Keratinocyte (primary cell): Measurements from ENCODE around the gene STIM1. TPM values are rescaled to one million over a fixed set of nuclear protein-coding genes. Genes with fewer than 3 reads are reported as not detected.

ENCODE experiments used
- DNase-seq: peaks from one replicate; pipeline ENCODE4 v3.0.0-alpha.2; 2011; ENCODE audit warnings: low read depth, missing footprints, low spot score
- FAIRE-seq: peaks from 2 replicates; lab custom pipeline; 2011; peaks lifted over from hg19 to GRCh38; lab: Jason Lieb, UNC
- H2AFZ ChIP-seq: 2 replicates; pipeline ENCODE4 v1.6.0; 2012; ENCODE audit warnings: low read length, control low read depth, inconsistent platforms; ENCODE audit not compliant: control insufficient read depth
- H3K27ac ChIP-seq: 2 replicates; pipeline ENCODE4 v1.5.1; 2011; ENCODE audit warnings: low read length; ENCODE audit not compliant: control insufficient read depth, insufficient read depth
- H3K27me3 ChIP-seq: 3 replicates; pipeline ENCODE4 v1.6.0; 2011; ENCODE audit warnings: low read length; ENCODE audit not compliant: control insufficient read depth, insufficient read depth; ENCODE audit errors: extremely low read depth
- H3K36me3 ChIP-seq, 2 experiments: 2 replicates in 1 of 2; 3 replicates in 1 of 2; pipeline ENCODE4 v1.5.1; 2011; ENCODE audit warnings: low read length in 2 of 2, mild to moderate bottlenecking in 1 of 2; ENCODE audit not compliant: control insufficient read depth in 2 of 2, insufficient read depth in 2 of 2; ENCODE audit errors: extremely low read depth in 1 of 2
- H3K4me1 ChIP-seq: 3 replicates; pipeline ENCODE4 v1.5.1; 2011; ENCODE audit warnings: low read length; ENCODE audit not compliant: control insufficient read depth, insufficient read depth; ENCODE audit errors: extremely low read depth
- H3K4me2 ChIP-seq: 3 replicates; pipeline ENCODE4 v1.6.0; 2011; ENCODE audit warnings: low read depth, low read length; ENCODE audit not compliant: control insufficient read depth, insufficient read depth; ENCODE audit errors: extremely low read depth
- H3K4me3 ChIP-seq, 3 experiments: fragments of 200-600 bp in 1 of 3; sonication (generic) in 1 of 3; 2 replicates in 2 of 3; 3 replicates in 1 of 3; pipeline ENCODE4 v1.5.1; 2011 to 2016; ENCODE audit warnings: low read length in 3 of 3, mild to moderate bottlenecking in 3 of 3, control low read depth in 2 of 3, inconsistent platforms in 1 of 3, low read depth in 1 of 3, mixed read lengths in 1 of 3, mixed run types in 1 of 3, moderate library complexity in 1 of 3; ENCODE audit not compliant: control insufficient read depth in 2 of 3, insufficient read depth in 2 of 3; ENCODE audit errors: extremely low read depth in 1 of 3
- H3K79me2 ChIP-seq: 2 replicates; pipeline ENCODE4 v1.6.0; 2012; ENCODE audit warnings: low read length; ENCODE audit not compliant: control insufficient read depth, insufficient read depth
- H3K9ac ChIP-seq: 3 replicates; pipeline ENCODE4 v1.6.0; 2011; ENCODE audit warnings: low read length; ENCODE audit not compliant: control insufficient read depth, insufficient read depth; ENCODE audit errors: extremely low read depth
- H3K9me1 ChIP-seq: 3 replicates; pipeline ENCODE4 v1.6.0; 2011; ENCODE audit warnings: low read length; ENCODE audit not compliant: control insufficient read depth, insufficient read depth; ENCODE audit errors: extremely low read depth
- H3K9me3 ChIP-seq: 2 replicates; pipeline ENCODE4 v1.5.1; 2012; ENCODE audit warnings: low read depth, low read length; ENCODE audit not compliant: control insufficient read depth
- H4K20me1 ChIP-seq: 3 replicates; pipeline ENCODE4 v1.6.0; 2011; ENCODE audit warnings: low read length; ENCODE audit not compliant: control insufficient read depth, insufficient read depth; ENCODE audit errors: extremely low read depth
- EZH2 ChIP-seq: IDR thresholded peaks from one replicate; pipeline ENCODE4 v1.6.1; 2012; ENCODE audit warnings: inconsistent platforms, mild to moderate bottlenecking, low read length, moderate library complexity
- dilution Hi-C: fragments of 300-500 bp; cut with MboI; formaldehyde crosslinking; loops from one replicate; pipeline ENCODE4 v1.7.0; 2020; ENCODE audit warnings: low sequenced_read_pairs; ENCODE audit not compliant: extremely low pct_ligation_motif_present
- polyA plus RNA-seq, 5 experiments: library from polyadenylated mRNA; depleted of rRNA in 3 of 5; stranded (reverse) in 3 of 5; stranded (forward) in 1 of 5; unstranded in 1 of 5; fragments of >200 nt; gene quantifications; 1 replicate in 1 of 5; 2 replicates in 3 of 5; 3 replicates in 1 of 5; pipeline versions ENCODE4 v1.2.1 to v1.2.3, GENCODE V29; 2011 to 2012; ENCODE audit warnings: missing spikeins in 2 of 5, low read depth in 1 of 5, low replicate concordance in 1 of 5
- TF ChIP-seq, protein P1 (sequence below), 3 experiments: IDR thresholded peaks in 1 of 3; conservative IDR thresholded peaks in 1 of 3; optimal IDR thresholded peaks in 1 of 3; 2 replicates in 2 of 3; 3 replicates in 1 of 3; pipeline versions ENCODE3 to v1.5.1; 2011; ENCODE audit warnings: low read length in 3 of 3, mild to moderate bottlenecking in 3 of 3, moderate library complexity in 2 of 3, control low read depth in 1 of 3, inconsistent platforms in 1 of 3; ENCODE audit not compliant: insufficient read depth in 2 of 3; ENCODE audit errors: extremely low read depth in 1 of 3

STIM1 gene
- polyA plus RNA-seq, 1 donor (not counting 4 experiments of a cell fraction or from before 2014, with no cell fraction given): 23.7 TPM

DNA sequence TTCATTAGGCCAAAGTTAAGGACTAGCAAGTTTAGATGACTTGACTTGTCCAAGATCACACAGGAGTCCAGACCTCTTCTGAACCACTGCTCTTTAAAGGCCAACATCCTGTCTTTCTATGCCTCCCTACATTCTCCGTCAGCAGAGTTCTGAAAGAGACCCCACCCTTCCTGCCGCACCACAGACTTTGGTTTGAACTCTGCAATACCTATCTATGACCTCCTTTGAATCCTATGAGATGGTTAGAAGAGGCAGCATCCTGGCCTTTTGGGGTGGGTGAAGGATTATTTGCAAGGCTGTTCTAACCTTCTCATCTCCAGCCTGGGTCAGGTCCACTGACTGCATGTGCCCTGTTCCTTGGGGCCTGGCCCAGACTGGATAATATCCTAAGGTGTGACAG, 234.8 kb downstream of the STIM1 start:
- Histone ChIP-seq H3K79me2 (peaks cover 5% of the 10 kb centered on the region), H3K4me1 (peaks cover 6% of the 10 kb centered on the region), H4K20me1 (no peaks in the 10 kb centered on the region), H3K27me3 (no peaks in the 10 kb centered on the region), H3K4me3 (no peak overlapping the region), H3K4me2 (no peak overlapping the region), H2AFZ (no peak overlapping the region), H3K27ac (no peak overlapping the region), H3K9me3 (no peaks in the 10 kb centered on the region), H3K9ac (no peak overlapping the region), H3K9me1 (no peaks in the 10 kb centered on the region), H3K36me3 (peaks cover 0 to 12% of the 10 kb centered on the region in 2 experiments)
- FAIRE-seq: no peak
- TF ChIP-seq, protein P1, sequence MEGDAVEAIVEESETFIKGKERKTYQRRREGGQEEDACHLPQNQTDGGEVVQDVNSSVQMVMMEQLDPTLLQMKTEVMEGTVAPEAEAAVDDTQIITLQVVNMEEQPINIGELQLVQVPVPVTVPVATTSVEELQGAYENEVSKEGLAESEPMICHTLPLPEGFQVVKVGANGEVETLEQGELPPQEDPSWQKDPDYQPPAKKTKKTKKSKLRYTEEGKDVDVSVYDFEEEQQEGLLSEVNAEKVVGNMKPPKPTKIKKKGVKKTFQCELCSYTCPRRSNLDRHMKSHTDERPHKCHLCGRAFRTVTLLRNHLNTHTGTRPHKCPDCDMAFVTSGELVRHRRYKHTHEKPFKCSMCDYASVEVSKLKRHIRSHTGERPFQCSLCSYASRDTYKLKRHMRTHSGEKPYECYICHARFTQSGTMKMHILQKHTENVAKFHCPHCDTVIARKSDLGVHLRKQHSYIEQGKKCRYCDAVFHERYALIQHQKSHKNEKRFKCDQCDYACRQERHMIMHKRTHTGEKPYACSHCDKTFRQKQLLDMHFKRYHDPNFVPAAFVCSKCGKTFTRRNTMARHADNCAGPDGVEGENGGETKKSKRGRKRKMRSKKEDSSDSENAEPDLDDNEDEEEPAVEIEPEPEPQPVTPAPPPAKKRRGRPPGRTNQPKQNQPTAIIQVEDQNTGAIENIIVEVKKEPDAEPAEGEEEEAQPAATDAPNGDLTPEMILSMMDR (optimal IDR thresholded peaks at IDR 0.05 in 1 of 3, IDR thresholded peaks at IDR 0.05 in 1 of 3, conservative IDR thresholded peaks at IDR 0.05 in 1 of 3; ENCODE audit: extremely low read depth in 1 of 3, insufficient read depth in 2 of 3, low read length in 3 of 3): no peak
- no peak for TF ChIP-seq EZH2
- no peak for DNase-seq
- dilution Hi-C loops: no loop called here

DNA sequence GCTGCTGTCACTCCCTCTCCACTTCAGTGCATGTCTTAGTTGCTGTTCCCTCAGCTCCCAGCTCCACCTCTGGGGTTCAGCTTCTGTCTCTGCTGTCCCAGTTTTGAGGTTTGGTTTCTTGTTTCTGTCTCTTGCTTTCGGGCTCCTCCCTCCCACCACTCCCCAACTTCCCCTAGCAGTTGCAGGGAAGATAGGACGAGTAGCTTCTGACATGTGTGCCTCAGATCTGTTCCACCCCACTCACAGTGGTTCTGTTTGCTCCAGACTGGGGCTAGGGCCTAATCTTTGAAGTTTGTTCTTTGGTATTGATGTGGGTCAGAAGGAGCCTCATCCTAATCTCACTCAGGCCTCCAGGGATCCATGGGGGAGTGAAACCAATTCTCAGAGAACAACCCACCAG, 236.6 kb downstream of the STIM1 start:
- Histone ChIP-seq H2AFZ (no peak overlapping the region), H3K27ac (no peak overlapping the region), H3K79me2 (peaks cover 22% of the 10 kb centered on the region), H3K9me3 (no peaks in the 10 kb centered on the region), H3K9me1 (no peaks in the 10 kb centered on the region), H3K27me3 (no peaks in the 10 kb centered on the region), H3K4me3 (no peak overlapping the region), H3K4me2 (no peak overlapping the region), H3K4me1 (peaks cover 20% of the 10 kb centered on the region), H3K36me3 (peaks cover 0 to 5% of the 10 kb centered on the region in 2 experiments), H3K9ac (no peak overlapping the region), H4K20me1 (no peaks in the 10 kb centered on the region)
- DNase-seq: no peak
- TF ChIP-seq, protein P1 (optimal IDR thresholded peaks at IDR 0.05 in 1 of 3, IDR thresholded peaks at IDR 0.05 in 1 of 3, conservative IDR thresholded peaks at IDR 0.05 in 1 of 3; ENCODE audit: extremely low read depth in 1 of 3, insufficient read depth in 2 of 3, low read length in 3 of 3): no peak
- no peak for TF ChIP-seq EZH2
- FAIRE-seq: no peak
- dilution Hi-C loops: no loop called here
